ENCODE measurements around the gene PLCXD1.

The PLCXD1 gene

DNA sequence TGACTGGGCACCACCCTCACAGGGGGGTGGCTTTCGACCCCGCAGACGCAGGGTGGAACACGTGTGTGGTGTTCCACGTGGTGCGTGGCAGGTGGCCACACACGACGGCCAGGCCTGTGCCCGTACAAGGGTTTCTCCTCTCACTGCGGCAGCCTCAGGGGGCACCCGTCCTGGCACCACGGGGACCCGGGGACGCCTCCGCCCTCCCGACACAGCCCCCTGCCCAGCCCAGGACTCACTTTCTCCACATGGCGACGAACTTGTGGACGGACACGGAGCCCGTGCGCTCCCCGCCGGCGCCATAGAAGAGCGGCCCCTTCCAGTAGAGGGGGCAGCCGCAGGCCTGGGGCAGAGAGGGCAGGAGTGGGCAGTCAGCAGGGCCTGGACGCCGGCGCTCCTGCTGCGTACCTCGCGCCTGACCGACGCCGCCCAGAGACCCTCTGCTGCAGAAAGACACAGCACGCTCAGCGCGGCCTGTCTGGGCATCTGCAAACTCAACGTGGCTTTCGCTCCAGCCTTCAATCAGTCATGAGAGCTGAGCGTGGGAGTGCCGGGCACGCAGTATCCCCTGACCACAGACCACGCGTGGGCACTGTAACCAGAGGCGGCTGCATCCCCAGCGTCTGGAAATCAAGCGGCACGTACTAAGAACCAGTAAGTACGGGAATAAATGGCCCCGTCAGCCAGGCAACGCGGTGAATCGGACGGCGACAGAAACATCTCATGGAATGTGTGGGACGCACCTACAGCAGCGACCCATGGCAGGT, 66.4 kb downstream of the PLCXD1 start:
- no peak for DNase-seq (ENCODE audit: low read depth in 1 of 2, low spot score in 1 of 2)
- TF ChIP-seq, protein P1, sequence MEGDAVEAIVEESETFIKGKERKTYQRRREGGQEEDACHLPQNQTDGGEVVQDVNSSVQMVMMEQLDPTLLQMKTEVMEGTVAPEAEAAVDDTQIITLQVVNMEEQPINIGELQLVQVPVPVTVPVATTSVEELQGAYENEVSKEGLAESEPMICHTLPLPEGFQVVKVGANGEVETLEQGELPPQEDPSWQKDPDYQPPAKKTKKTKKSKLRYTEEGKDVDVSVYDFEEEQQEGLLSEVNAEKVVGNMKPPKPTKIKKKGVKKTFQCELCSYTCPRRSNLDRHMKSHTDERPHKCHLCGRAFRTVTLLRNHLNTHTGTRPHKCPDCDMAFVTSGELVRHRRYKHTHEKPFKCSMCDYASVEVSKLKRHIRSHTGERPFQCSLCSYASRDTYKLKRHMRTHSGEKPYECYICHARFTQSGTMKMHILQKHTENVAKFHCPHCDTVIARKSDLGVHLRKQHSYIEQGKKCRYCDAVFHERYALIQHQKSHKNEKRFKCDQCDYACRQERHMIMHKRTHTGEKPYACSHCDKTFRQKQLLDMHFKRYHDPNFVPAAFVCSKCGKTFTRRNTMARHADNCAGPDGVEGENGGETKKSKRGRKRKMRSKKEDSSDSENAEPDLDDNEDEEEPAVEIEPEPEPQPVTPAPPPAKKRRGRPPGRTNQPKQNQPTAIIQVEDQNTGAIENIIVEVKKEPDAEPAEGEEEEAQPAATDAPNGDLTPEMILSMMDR (IDR thresholded peaks at IDR 0.05; ENCODE audit: insufficient read depth, low read length), result no peak
- TF ChIP-seq, protein P2, sequence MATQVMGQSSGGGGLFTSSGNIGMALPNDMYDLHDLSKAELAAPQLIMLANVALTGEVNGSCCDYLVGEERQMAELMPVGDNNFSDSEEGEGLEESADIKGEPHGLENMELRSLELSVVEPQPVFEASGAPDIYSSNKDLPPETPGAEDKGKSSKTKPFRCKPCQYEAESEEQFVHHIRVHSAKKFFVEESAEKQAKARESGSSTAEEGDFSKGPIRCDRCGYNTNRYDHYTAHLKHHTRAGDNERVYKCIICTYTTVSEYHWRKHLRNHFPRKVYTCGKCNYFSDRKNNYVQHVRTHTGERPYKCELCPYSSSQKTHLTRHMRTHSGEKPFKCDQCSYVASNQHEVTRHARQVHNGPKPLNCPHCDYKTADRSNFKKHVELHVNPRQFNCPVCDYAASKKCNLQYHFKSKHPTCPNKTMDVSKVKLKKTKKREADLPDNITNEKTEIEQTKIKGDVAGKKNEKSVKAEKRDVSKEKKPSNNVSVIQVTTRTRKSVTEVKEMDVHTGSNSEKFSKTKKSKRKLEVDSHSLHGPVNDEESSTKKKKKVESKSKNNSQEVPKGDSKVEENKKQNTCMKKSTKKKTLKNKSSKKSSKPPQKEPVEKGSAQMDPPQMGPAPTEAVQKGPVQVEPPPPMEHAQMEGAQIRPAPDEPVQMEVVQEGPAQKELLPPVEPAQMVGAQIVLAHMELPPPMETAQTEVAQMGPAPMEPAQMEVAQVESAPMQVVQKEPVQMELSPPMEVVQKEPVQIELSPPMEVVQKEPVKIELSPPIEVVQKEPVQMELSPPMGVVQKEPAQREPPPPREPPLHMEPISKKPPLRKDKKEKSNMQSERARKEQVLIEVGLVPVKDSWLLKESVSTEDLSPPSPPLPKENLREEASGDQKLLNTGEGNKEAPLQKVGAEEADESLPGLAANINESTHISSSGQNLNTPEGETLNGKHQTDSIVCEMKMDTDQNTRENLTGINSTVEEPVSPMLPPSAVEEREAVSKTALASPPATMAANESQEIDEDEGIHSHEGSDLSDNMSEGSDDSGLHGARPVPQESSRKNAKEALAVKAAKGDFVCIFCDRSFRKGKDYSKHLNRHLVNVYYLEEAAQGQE (IDR thresholded peaks at IDR 0.05; ENCODE audit: insufficient replicate concordance, low read depth), result no peak
- TF ChIP-seq SPI1 (IDR thresholded peaks at IDR 0.05; ENCODE audit: borderline replicate concordance, low read depth) (no peak), POLR2AphosphoS5 (IDR thresholded peaks at IDR 0.05; ENCODE audit: low read depth) (no peak), GABPA (IDR thresholded peaks at IDR 0.05; ENCODE audit: low read depth) (no peak)
- H3K4me3 ChIP-seq (replicated peaks; ENCODE audit: insufficient read depth, low read length), result no peak overlapping the region
- H3K27me3 ChIP-seq (ENCODE audit: insufficient read depth, poor library complexity, severe bottlenecking), result no peaks in the 10 kb centered on the region
- no peak overlapping the region for H3K27ac ChIP-seq (replicated peaks)

DNA sequence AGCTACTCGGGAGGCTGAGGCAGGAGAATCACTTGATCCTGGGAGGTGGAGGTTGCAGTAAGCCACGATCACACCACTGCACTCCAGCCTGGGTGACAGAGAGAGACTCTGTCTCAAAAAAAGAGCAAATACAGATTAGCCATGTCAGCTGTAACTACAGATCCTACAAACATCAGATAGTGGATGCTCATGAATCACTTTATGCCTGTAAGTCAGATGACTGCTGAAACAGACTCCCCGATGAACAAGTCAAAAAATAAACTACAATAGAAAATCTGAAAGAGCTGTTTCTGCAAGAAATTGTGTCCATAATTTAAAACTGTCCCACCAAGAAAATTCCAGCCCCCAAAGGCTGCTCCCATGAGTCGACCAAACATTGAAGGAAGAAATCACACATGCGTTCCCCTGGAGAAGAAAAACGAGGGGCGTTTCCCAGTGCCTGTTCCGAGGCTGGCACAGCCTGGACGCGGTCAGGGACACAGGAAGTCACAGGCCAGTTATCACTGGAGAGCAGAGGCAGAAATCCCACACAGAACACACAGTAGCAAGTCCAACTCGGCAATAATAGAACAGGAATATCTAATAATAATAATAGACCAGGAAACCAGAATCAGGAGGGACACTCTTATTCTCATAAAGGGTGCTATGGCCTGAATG, 67.4 kb downstream of the PLCXD1 start:
- no peak for DNase-seq (ENCODE audit: low read depth in 1 of 2, low spot score in 1 of 2)
- H3K27me3 ChIP-seq (ENCODE audit: insufficient read depth, poor library complexity, severe bottlenecking), result no peaks in the 10 kb centered on the region
- H3K4me3 ChIP-seq (replicated peaks; ENCODE audit: insufficient read depth, low read length), result no peak overlapping the region
- H3K27ac ChIP-seq (replicated peaks), result no peak overlapping the region
- TF ChIP-seq, protein P1 (IDR thresholded peaks at IDR 0.05; ENCODE audit: insufficient read depth, low read length), result no peak
- no peak for TF ChIP-seq SPI1 (IDR thresholded peaks at IDR 0.05; ENCODE audit: borderline replicate concordance, low read depth)
- no peak for TF ChIP-seq POLR2AphosphoS5 (IDR thresholded peaks at IDR 0.05; ENCODE audit: low read depth)
- TF ChIP-seq GABPA (IDR thresholded peaks at IDR 0.05; ENCODE audit: low read depth), result no peak
- TF ChIP-seq, protein P2 (IDR thresholded peaks at IDR 0.05; ENCODE audit: insufficient replicate concordance, low read depth), result no peak

DNA sequence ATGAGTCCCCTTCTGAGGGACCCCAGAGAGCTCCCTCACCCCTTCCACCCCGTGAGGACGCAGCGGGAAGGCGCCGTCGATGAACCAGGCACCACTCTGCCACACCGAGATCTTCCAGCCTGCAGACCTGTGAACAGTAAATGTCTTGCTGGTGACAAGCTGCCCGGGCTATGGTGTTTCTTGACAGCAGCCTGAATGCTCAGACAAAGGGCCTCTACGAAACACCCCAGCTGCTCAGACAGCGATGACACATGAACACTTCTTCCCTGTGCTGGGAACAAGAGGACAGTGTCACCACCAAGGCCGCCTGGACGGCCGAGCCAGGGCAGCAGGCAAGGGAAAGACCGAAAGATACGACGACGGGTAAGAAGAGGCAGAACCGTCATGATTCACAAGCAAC, 68.0 kb downstream of the PLCXD1 start:
- Histone ChIP-seq H3K4me3 (replicated peaks; ENCODE audit: insufficient read depth, low read length) (no peak overlapping the region), H3K27me3 (ENCODE audit: insufficient read depth, poor library complexity, severe bottlenecking) (no peaks in the 10 kb centered on the region), H3K27ac (replicated peaks) (no peak overlapping the region)
- TF ChIP-seq, protein P2 (IDR thresholded peaks at IDR 0.05; ENCODE audit: insufficient replicate concordance, low read depth), result no peak
- TF ChIP-seq POLR2AphosphoS5 (IDR thresholded peaks at IDR 0.05; ENCODE audit: low read depth), result no peak
- TF ChIP-seq, protein P1 (IDR thresholded peaks at IDR 0.05; ENCODE audit: insufficient read depth, low read length), result no peak
- TF ChIP-seq SPI1 (IDR thresholded peaks at IDR 0.05; ENCODE audit: borderline replicate concordance, low read depth), result no peak
- no peak for TF ChIP-seq GABPA (IDR thresholded peaks at IDR 0.05; ENCODE audit: low read depth)
- no peak for DNase-seq (ENCODE audit: low read depth in 1 of 2, low spot score in 1 of 2)

All from HL-60 (cell line).